GM19463 (cell line): ENCODE data around the gene MBNL1.
A peak's percentile ranks its signal among the peaks of the same experiment; 100 is the strongest.
"Not testable (repeated sequence)": the region's sequence is repeated elsewhere in the genome, so short reads cannot be mapped to it uniquely, and the experiment has no call there.

ENCODE experiments used
- ATAC-seq: cut with Tn5 transposase; IDR thresholded peaks from one replicate; pipeline ENCODE4 v1.9.1; 2021; ENCODE audit warnings: mild to moderate bottlenecking, moderate library complexity; ENCODE audit not compliant: unreplicated experiment

The MBNL1 gene

DNA sequence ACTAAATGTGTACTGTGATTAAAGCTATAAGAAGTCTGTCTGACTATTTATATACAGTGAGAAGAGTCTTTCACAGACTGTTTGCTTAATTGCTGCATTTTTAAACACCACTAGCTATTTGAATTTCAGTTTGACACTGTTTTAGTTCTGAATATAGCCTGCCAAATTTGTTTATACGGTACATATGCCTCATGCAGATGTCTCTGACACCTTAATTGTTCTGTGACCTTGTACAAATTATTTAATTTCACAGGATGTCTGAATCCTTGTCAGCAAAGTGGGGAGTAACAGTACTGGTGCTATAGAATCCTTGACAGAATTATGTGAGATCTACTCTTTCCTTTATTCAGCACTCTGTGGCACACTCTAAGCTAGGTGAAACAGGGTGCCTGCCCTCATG is 125.5 kb downstream of the MBNL1 start:
- ATAC-seq = no peak

DNA sequence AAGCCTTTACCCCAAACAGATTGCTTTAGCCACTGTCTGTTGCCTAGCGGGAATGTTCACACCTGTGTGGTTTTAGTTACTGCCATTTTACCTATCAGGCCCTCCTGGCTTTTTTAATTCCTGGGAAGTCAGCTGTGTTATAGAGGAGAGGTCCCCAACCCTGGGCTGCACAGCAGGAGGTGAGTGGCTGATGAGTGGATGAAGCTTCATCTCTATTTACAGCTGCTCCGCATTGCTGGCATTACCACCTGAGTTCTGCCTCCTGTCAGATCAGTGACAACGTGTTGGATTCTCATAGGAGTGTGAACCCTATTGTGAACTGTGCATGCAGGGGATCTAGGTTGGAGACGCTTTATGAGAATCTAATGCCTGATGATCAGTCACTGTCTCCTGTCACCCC is 127.0 kb downstream of the MBNL1 start:
- ATAC-seq = no peak

DNA sequence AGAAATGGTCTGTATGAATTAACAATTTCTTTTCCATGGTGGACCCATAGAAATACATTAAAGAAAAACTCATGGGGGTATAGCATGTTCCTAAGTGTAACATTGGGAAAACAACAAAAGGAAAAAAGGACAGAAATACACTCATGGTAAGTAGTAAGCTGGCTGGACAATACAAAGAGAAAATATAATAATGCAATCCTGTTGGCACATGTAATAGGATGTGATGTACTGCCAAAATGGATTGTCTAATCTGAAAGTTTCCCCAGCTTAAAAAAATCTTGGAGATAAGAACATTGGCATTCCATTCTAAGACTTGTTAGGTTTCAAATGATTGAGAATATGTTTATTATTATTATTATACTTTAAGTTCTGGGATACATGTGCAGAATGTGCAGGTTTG is 128.1 kb downstream of the MBNL1 start:
- no peak for ATAC-seq

DNA sequence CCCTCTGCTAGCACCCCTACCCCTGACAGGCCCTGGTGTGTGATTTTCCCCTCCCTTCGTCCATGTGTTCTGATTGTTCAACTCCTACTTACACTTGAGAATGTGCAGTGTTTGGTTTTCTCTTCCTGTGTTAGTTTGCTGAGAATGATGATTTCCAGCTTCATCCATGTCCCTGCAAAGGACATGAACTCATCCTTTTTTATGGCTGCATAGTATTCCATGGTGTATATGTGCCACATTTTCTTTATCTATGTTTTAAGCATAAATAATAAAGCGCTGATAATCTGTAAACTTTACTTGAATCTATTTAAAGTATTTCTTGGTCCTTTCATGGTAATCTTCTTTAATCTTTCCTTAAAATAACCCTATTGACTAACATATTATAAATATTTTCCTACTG is 128.6 kb downstream of the MBNL1 start:
- not testable (repeated sequence) for ATAC-seq

DNA sequence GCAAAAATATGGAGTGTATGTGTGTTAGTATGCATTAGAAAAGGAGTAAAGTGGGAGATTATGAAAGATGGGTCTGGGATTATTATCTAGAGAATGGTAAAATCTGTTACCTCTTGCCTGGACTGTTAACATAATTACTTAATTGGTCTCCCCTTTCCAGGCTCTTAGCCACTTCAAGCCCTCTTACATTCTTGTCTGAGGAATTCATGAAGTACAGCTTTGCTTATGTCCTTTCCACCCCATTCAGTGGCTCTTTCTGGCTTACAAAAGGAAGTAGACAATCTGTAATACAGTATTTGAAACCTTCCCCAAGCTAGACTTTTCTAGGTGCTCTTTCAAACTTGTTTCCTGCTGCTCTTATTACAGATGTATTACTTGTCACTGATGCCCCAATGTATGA is 129.8 kb downstream of the MBNL1 start:
- ATAC-seq = no peak

DNA sequence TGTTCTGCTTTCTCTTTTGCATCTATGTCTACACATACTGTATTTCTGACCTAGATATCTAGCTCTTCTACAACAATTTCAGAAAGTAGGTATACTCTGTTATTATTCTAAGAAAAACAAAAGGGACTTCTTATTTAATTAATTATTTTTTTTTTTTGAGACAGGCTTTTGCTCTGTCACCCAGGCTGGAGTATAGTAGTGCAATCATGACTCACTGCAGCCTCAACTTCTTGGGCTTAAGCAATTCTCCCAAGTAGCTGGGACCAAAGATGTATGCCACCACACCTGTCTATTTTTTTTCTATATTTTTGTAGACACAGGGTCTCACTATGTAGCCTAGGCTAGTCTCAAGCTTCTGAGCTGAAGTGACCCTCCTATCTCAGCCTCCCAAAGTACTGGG is 130.6 kb downstream of the MBNL1 start:
- ATAC-seq = no peak

DNA sequence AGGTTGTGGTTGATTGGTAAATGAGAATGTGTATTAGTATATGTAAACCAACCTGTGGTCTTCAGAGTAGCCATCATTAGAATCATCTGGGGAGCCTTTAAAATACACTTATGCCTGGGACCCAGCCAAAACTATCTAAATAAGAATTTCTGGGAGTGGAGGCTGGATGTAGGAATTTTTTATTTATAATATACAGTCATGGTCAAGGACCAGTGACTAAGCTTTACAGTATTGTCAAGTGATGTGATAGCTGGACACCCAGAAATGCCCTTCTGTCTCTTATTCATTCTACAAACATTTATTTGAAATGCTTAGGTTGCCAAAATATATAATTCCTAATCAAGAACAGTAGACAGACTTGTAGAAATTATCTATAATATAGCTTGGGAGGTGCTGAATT is 132.2 kb downstream of the MBNL1 start:
- ATAC-seq = no peak

DNA sequence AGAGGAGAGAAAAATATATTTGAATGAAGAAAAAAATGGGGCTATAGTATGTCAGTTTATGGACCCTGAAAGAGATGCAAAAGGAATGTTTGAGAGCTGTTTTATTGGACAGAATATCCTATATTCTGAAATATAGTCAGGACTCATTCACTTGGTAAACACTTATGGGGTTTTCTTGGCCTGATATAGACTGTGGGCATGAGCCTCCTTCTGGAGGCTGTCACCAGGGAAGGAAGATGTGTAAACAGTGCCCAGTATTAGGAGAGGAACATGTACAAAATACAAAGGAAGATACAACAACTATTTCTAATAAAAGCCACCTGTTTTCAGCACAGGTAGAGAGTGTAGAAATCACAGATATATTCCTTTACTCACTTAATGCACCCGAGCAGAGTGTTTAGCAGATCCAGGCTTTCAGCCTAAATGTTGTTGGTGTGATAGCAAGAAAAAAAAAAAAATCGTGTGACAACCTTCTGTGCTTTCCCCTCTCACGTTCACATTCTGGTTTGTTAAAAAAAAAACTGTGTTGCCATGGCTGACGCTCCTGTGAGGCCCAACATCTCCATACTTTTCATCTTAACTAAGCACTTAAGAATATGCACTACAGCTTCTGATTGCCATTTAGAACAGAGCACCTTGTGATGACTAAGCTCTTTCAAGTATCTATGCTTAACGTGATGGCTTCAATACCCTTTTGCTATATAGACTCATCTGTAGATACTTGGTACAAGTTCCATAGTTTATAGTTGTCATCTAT is 134.1 kb downstream of the MBNL1 start:
- ATAC-seq = peak; percentile 45

DNA sequence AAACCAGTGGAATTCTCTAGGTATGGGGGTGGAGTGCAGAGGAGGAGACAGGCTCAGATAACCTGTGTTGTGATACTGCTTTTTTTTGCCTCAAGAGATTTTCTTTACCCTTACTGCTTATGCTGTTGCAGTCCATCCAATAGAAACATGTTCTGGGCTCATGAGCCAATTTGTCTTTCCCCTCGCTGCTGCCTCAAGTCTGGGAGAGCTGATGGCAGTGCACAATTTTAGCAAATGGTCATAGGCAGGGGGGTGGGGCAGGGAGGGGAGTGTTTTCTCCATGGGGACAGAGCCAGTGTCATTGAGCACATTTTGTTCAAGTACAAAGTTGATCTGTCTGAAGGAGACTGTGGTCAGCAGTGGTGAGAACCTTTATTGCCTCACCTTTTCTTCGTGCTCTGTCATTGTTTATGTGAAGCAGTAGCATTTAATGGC is 134.9 kb downstream of the MBNL1 start:
- ATAC-seq = no peak

DNA sequence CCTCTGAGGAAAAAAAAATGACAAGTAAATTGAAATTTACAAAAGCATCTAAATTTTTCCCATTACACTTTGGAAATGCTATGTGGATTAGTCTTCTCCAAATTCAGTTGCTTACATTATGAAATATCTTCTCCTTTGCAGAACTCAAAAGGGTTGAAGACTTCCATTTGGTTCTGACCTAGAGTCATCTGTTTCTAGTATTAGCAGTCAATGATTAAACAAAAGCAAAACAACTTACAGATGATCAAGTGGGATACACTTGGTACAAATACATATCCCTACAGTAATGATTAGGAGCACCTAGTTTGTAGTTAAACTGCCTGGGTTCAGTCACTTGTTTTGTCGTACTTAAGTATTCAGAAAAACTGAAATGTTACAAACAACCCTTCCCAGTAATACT is 136.2 kb downstream of the MBNL1 start:
- no peak for ATAC-seq

DNA sequence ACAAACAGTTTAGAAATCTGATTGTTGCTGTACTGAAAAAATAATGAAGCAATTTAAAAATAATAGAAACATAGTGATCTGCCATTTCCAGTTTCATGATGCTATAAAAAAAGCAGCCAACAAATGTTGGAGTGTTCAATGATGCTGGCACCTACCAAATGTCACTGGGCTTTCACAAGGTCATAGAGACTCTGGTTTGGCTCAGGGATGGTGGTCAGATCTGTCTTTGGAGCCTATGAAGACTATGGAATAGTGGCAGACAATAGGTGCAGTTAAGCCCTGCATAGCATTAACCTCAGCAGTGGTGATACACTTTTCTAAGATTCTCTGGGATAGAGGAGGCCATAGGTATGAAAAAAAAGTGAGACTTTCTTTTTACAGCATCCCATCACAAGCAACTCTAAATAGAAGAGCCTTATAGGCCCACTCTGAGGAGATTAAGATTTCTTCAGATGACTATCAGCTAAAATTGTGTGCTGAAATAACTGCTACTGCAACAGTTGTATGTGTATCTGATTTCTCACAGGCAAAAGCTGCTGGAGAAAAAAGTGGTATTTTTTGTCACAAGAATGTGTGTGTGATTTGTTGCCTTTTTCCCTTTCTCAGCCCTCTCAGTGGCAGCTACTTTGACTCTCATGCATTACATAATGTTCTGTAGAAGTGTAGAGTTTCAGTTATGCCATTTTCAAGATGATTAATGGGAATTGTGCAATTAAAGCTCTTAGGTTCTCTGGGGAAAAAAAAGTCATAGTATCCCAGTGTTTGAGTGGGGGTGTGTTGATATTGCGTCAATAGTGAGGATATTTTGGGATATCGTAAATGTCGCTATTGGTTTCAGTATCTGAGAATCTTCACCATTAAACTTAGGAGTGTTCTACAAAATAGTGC is 137.4 kb downstream of the MBNL1 start:
- ATAC-seq = no peak

DNA sequence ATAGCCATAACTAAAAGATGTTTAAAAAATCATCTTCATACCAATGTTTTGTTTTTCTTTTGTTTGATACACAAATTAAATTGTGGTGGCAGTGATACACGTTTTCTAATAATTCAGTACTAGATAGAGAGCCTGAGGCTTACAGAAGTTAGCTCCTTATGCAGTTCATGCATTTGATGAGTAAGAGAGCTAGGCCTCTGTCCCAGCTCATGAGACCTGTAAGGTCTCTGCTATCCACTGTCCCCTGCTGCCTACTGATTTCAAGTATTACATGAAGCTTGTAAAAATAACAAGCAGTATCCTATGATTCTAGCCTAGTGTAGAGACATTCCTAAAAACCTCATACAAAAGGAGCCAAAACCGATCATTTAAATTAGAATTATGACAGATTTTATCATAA is 144.5 kb downstream of the MBNL1 start:
- ATAC-seq = no peak

DNA sequence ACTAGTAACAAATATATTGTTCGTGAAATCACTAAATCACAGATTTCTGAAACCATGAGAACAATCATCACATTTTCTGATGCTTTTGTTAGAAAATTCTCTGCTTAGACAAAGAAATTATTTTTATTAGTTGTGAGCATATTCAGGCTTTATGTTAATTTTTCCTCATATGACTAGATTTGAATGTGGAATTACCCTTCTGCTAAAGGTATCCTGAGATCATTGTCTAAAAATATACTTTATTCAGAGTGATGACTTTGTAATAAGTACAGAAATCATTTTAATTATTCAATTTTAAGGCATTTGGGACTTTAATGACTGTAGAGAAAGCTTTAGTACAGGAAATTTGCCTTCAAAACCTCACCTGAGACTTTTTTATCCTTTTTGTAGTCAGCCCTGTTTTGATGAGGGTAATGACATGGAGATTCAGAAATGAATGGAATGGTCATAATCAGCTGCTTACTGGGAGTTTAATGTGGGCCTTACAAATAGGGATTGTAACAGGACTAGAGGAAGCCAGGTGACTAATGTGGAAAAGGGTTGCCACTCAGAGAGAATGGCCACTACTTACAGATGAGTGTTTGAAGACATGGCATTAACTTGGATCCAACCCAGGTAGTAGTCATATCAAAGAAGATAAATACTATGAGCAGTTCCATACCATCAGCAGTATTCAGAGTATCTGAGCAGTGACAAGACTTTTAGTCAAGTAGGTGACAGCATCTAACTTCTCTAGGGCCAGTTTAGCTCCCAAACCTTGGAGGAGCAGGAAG is 148.3 kb downstream of the MBNL1 start:
- no peak for ATAC-seq

DNA sequence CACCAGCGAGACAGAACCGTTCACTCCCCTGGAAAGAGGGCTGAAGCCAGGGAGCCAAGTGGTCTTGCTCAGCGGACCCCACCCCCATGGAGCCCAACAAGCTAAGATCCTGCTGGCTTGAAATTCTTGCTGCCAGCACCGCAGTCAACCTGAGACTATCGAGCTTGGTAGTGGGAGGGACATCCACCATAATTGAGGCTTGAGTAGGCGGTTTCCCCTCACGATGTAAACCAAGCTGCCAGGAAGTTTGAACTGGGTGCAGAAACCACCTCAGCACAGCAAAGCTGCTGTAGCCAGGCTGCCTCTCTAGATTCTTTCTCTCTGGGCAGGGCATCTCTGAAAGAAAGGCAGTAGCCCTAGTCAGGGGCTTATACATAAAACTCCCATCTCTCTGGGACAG is 151.0 kb downstream of the MBNL1 start:
- ATAC-seq = no peak

DNA sequence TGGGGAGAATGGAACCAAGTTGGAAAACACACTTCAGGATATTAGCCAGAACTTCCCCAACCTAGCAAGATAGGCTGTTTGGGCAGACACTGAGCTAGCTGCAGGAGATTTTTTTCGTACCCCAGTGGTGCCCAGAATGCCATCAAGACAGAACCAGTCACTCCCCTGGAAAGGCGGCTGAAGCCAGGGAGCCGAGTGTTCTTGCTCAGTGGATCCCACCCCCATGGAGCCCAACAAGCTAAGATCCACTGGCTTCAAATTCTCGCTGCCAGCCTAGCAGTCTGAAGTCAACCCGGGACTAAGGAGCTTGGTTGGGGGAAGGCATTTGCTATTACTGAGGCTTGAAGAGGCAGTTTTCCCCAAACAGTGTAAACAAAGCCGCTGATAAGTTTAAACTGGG is 152.4 kb downstream of the MBNL1 start:
- ATAC-seq = no peak

DNA sequence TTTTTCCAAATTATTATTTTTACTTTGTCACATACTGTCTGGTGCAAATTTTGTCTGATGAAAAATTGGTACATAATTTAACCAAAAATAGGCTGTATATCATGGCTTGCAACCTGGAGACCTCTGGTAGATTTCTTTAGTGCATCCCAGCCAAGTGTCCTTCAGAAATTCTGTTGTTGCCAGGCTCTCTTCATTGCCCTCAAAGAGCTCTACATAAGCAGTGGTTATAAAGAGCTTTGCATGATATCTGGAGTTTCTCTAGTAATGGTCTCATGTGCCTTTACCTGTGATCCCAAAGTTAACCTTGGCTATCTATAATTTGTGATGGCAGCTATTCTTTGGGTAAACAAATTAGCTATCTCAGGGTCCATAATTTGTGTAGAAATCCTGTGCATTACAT is 157.7 kb downstream of the MBNL1 start:
- no peak for ATAC-seq

DNA sequence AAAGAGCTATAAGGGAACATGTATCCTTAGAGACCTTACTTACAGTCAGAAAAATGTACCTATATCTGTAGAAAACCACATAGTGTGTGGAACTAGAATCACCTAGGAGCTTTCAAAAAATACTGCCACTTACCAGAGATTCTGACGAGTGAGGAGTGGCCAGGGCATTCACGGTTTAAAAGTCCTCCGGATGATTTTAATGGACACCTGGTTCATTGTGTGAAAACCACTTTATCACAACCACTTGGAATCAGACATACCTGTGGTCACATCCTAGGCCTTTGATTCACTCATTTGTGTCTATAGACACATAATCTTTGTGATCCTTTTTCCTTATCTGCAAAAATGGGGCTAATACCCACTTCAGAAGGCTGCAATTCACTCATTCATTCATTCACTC is 159.8 kb downstream of the MBNL1 start:
- ATAC-seq = no peak

DNA sequence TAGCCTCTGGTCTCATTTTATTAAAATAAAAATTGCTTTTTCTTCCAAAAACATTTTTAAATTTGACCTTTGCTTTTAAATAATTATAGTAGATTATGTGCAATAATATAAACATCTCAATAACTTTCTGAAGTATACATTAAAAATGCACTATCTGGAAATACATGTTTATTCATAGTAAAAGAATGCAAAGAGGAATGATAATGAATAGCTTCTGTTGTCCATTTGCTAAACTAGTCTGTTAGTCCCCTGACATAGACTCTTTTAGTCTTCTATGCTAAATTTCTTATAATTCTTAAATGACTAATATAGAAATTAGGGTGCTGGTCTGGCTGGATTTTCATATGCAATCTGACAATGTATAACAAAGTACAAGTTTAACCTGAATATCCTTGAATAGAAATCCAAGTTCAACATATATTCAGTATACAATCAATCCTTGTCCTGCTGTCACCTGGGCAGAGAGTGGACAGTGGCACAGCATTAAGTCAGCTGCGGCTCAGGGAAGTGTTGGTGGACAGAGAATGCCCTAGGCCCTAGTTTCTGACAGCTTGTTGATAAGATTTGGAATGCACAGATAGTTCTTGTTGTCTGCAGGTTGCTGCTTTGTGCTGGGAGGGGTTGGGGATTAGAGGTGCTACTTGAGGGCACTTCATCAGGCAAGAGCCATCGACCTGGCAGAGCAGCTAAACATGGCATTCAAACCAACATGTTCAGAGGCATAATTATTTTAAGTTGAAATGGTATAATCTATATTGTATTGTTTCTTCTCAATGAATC is 161.7 kb downstream of the MBNL1 start:
- no peak for ATAC-seq

DNA sequence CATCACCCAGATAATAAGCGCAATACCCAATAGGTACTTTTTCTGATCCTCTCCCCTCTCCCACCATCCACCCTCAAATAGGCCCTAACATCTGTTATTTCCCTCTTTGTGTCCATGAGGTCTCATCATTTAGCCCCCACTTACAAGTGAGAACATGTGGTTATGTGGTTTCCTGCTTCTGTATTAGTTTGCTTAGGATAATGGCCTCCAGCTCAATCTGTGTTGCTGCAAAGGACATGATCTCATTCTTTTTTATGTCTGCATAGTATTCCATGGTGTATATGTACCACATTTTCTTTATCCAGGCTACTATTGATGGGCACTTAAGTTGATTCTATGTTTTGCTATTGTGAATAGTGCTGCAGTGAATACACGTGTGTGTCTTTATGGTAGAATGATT is 165.4 kb downstream of the MBNL1 start:
- no peak for ATAC-seq

DNA sequence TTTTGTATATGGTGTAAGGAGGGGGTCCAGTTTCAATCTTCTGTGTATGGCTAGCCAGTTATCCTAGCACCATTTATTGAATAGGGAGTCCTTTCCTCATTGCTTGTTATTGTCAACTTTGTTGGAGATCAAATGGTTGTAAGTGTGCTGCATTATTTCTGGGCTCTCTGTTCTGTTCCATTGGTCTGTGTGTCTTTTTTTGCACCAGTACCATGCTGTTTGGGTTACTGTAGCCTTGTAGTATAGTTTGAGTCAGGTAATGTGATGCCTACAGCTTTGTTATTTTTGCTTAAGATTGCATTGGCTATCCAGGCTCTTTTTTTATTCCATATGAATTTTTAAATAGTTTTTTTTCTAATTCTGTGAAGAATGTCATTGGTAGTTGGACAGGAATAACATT is 166.5 kb downstream of the MBNL1 start:
- ATAC-seq = not testable (repeated sequence)
